ENCODE measurements around the gene SLC10A7.
A peak's percentile ranks its signal among the peaks of the same experiment; 100 is the strongest.

Gene SLC10A7

GRCh38 chr4:146439437-146439836 is 82.3 kb downstream of the SLC10A7 start:
- DNase-seq (ENCODE audit: low spot score): no peak

- DNase-seq (ENCODE audit: low spot score): no peak
Observed at GRCh38 chr4:146437778-146438177, 84.0 kb downstream of the SLC10A7 start.

- DNase-seq (ENCODE audit: low spot score): no peak
Observed at GRCh38 chr4:146436423-146437162, 85.1 kb downstream of the SLC10A7 start.

- no peak for DNase-seq (ENCODE audit: low spot score)
Observed at GRCh38 chr4:146435962-146436361, 85.8 kb downstream of the SLC10A7 start.

GRCh38 chr4:146432065-146432464 is 89.7 kb downstream of the SLC10A7 start:
- DNase-seq (ENCODE audit: low spot score): no peak

- DNase-seq (ENCODE audit: low spot score): no peak
Observed at GRCh38 chr4:146428298-146428697, 93.4 kb downstream of the SLC10A7 start.

GRCh38 chr4:146417822-146418221 is 103.9 kb downstream of the SLC10A7 start:
- DNase-seq (ENCODE audit: low spot score): no peak

- no peak for DNase-seq (ENCODE audit: low spot score)
Observed at GRCh38 chr4:146415829-146416228, 105.9 kb downstream of the SLC10A7 start.

- no peak for DNase-seq (ENCODE audit: low spot score)
Observed at GRCh38 chr4:146407669-146408084, 114.1 kb downstream of the SLC10A7 start.

GRCh38 chr4:146407257-146407656 is 114.5 kb downstream of the SLC10A7 start:
- DNase-seq (ENCODE audit: low spot score): no peak

GRCh38 chr4:146401274-146401673 is 120.5 kb downstream of the SLC10A7 start:
- DNase-seq (ENCODE audit: low spot score): no peak

- DNase-seq (ENCODE audit: low spot score): peak; percentile 5
Observed at GRCh38 chr4:146398896-146399445, 122.8 kb downstream of the SLC10A7 start.

- no peak for DNase-seq (ENCODE audit: low spot score)
Observed at GRCh38 chr4:146398404-146398803, 123.3 kb downstream of the SLC10A7 start.

GRCh38 chr4:146389561-146389960 is 132.2 kb downstream of the SLC10A7 start:
- DNase-seq (ENCODE audit: low spot score): no peak

- DNase-seq (ENCODE audit: low spot score): no peak
Observed at GRCh38 chr4:146382194-146382593, 139.5 kb downstream of the SLC10A7 start.

- DNase-seq (ENCODE audit: low spot score): peak; percentile 9
Observed at GRCh38 chr4:146381263-146381872, 140.4 kb downstream of the SLC10A7 start.

GRCh38 chr4:146379744-146380143 is 142.0 kb downstream of the SLC10A7 start:
- DNase-seq (ENCODE audit: low spot score): no peak

GRCh38 chr4:146371812-146372211 is 149.9 kb downstream of the SLC10A7 start:
- DNase-seq (ENCODE audit: low spot score): no peak

GRCh38 chr4:146370841-146371240 is 150.9 kb downstream of the SLC10A7 start:
- DNase-seq (ENCODE audit: low spot score): no peak

GRCh38 chr4:146369446-146369845 is 152.3 kb downstream of the SLC10A7 start:
- no peak for DNase-seq (ENCODE audit: low spot score)

GRCh38 chr4:146368209-146368608 is 153.5 kb downstream of the SLC10A7 start:
- no peak for DNase-seq (ENCODE audit: low spot score)

- DNase-seq (ENCODE audit: low spot score): no peak
Observed at GRCh38 chr4:146367347-146367746, 154.4 kb downstream of the SLC10A7 start.

- no peak for DNase-seq (ENCODE audit: low spot score)
Observed at GRCh38 chr4:146359771-146360170, 162.0 kb downstream of the SLC10A7 start.

Data from iPS-NIHi11 (cell line).